ENCODE measurements around the gene MRRF.
"Not testable (repeated sequence)": the region's sequence is repeated elsewhere in the genome, so short reads cannot be mapped to it uniquely, and the experiment has no call there.

DNA sequence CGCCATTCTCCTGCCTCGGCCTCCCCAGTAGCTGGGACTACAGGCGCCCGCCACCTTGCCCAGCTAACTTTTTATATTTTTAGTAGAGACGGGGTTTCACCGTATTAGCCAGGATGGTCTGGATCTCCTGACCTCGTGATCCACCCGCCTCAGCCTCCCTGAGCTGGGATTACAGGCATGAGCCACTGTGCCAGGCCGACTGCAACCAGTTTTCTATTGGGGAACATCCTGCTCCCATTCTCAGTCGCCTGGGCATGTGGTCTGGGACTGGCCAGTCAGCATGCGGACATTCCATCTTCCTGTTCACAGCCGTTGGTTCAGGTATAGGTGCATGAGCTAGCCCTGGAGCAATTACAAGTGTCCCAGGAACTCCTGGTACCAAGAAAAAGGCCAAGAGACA lies 98.4 kb downstream of the MRRF start:
- not testable (repeated sequence) for TF ChIP-seq POLR2A (IDR thresholded peaks at IDR 0.05); POLR2AphosphoS5 (IDR thresholded peaks at IDR 0.05; ENCODE audit: insufficient read depth in 1 of 2, low read depth in 1 of 2)
- TF ChIP-seq, protein P1, sequence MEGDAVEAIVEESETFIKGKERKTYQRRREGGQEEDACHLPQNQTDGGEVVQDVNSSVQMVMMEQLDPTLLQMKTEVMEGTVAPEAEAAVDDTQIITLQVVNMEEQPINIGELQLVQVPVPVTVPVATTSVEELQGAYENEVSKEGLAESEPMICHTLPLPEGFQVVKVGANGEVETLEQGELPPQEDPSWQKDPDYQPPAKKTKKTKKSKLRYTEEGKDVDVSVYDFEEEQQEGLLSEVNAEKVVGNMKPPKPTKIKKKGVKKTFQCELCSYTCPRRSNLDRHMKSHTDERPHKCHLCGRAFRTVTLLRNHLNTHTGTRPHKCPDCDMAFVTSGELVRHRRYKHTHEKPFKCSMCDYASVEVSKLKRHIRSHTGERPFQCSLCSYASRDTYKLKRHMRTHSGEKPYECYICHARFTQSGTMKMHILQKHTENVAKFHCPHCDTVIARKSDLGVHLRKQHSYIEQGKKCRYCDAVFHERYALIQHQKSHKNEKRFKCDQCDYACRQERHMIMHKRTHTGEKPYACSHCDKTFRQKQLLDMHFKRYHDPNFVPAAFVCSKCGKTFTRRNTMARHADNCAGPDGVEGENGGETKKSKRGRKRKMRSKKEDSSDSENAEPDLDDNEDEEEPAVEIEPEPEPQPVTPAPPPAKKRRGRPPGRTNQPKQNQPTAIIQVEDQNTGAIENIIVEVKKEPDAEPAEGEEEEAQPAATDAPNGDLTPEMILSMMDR (IDR thresholded peaks at IDR 0.05): not testable (repeated sequence)

All from vagina (tissue), 2 donors.